ENCODE results near the gene SLC4A5.

The SLC4A5 gene

DNA sequence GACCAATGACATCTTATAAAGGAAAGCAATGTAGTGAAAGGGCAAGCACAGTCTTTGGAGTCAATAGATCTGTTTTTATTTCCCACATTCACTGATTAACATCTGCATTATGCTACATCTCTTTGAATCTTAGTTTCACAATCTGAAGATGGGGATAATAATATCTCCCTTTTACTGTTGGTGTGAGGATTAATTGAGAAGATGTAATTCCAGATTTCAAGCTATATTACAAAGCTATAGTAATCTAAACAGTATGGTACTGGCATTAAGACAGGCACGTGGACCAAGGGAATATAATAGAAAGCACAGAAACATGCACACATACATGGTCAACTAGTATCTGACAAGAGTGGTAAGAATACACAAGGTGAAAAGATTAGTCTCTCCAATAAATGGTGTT is 45.3 kb downstream of the SLC4A5 start:
- TF ChIP-seq, protein P1, sequence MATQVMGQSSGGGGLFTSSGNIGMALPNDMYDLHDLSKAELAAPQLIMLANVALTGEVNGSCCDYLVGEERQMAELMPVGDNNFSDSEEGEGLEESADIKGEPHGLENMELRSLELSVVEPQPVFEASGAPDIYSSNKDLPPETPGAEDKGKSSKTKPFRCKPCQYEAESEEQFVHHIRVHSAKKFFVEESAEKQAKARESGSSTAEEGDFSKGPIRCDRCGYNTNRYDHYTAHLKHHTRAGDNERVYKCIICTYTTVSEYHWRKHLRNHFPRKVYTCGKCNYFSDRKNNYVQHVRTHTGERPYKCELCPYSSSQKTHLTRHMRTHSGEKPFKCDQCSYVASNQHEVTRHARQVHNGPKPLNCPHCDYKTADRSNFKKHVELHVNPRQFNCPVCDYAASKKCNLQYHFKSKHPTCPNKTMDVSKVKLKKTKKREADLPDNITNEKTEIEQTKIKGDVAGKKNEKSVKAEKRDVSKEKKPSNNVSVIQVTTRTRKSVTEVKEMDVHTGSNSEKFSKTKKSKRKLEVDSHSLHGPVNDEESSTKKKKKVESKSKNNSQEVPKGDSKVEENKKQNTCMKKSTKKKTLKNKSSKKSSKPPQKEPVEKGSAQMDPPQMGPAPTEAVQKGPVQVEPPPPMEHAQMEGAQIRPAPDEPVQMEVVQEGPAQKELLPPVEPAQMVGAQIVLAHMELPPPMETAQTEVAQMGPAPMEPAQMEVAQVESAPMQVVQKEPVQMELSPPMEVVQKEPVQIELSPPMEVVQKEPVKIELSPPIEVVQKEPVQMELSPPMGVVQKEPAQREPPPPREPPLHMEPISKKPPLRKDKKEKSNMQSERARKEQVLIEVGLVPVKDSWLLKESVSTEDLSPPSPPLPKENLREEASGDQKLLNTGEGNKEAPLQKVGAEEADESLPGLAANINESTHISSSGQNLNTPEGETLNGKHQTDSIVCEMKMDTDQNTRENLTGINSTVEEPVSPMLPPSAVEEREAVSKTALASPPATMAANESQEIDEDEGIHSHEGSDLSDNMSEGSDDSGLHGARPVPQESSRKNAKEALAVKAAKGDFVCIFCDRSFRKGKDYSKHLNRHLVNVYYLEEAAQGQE (IDR thresholded peaks at IDR 0.05; ENCODE audit: insufficient read depth in 1 of 2, low read depth in 2 of 2, low read length in 2 of 2): no peak
- TF ChIP-seq POLR2AphosphoS5 (IDR thresholded peaks at IDR 0.05; ENCODE audit: low read depth, low read length) (no peak), FOXP2 (optimal IDR thresholded peaks at IDR 0.05; ENCODE audit: borderline replicate concordance, extremely low read depth, extremely low read length, insufficient read depth) (no peak), TAF1 (IDR thresholded peaks at IDR 0.05; ENCODE audit: borderline replicate concordance, insufficient read depth, low read length) (no peak), SIN3A (IDR thresholded peaks at IDR 0.05; ENCODE audit: borderline replicate concordance, insufficient read depth, low read length) (no peak)

- no peak for TF ChIP-seq POLR2AphosphoS5 (IDR thresholded peaks at IDR 0.05; ENCODE audit: low read depth, low read length)
- TF ChIP-seq, protein P1 (IDR thresholded peaks at IDR 0.05; ENCODE audit: insufficient read depth in 1 of 2, low read depth in 2 of 2, low read length in 2 of 2): no peak
- TF ChIP-seq TAF1 (IDR thresholded peaks at IDR 0.05; ENCODE audit: borderline replicate concordance, insufficient read depth, low read length): no peak
- TF ChIP-seq FOXP2 (optimal IDR thresholded peaks at IDR 0.05; ENCODE audit: borderline replicate concordance, extremely low read depth, extremely low read length, insufficient read depth): no peak
- TF ChIP-seq SIN3A (IDR thresholded peaks at IDR 0.05; ENCODE audit: borderline replicate concordance, insufficient read depth, low read length): no peak
Measured at GRCh38 chr2:74297391-74297790, 45.8 kb downstream of the SLC4A5 start.

- TF ChIP-seq TAF1 (IDR thresholded peaks at IDR 0.05; ENCODE audit: borderline replicate concordance, insufficient read depth, low read length): no peak
- no peak for TF ChIP-seq FOXP2 (optimal IDR thresholded peaks at IDR 0.05; ENCODE audit: borderline replicate concordance, extremely low read depth, extremely low read length, insufficient read depth)
- TF ChIP-seq POLR2AphosphoS5 (IDR thresholded peaks at IDR 0.05; ENCODE audit: low read depth, low read length): no peak
- TF ChIP-seq, protein P1 (IDR thresholded peaks at IDR 0.05; ENCODE audit: insufficient read depth in 1 of 2, low read depth in 2 of 2, low read length in 2 of 2): no peak
- no peak for TF ChIP-seq SIN3A (IDR thresholded peaks at IDR 0.05; ENCODE audit: borderline replicate concordance, insufficient read depth, low read length)
Measured at GRCh38 chr2:74293191-74293991, 49.8 kb downstream of the SLC4A5 start.

GRCh38 chr2:74292751-74293150 is 50.5 kb downstream of the SLC4A5 start:
- TF ChIP-seq SIN3A (IDR thresholded peaks at IDR 0.05; ENCODE audit: borderline replicate concordance, insufficient read depth, low read length): no peak
- TF ChIP-seq FOXP2 (optimal IDR thresholded peaks at IDR 0.05; ENCODE audit: borderline replicate concordance, extremely low read depth, extremely low read length, insufficient read depth): no peak
- TF ChIP-seq POLR2AphosphoS5 (IDR thresholded peaks at IDR 0.05; ENCODE audit: low read depth, low read length): no peak
- no peak for TF ChIP-seq TAF1 (IDR thresholded peaks at IDR 0.05; ENCODE audit: borderline replicate concordance, insufficient read depth, low read length)
- TF ChIP-seq, protein P1 (IDR thresholded peaks at IDR 0.05; ENCODE audit: insufficient read depth in 1 of 2, low read depth in 2 of 2, low read length in 2 of 2): no peak
